OCI-LY3 (cell line): ENCODE results near the gene TCF12.

Experiments
- H2AFZ ChIP-seq: fragments of 200-600, 300-600 bp; shearing (Covaris generic); 2 replicates; pipeline ENCODE4 v1.6.0; 2014; ENCODE audit warnings: antibody characterized with exemption, low read depth, low read length
- H3K27ac ChIP-seq: fragments of 200-600, 300-600 bp; sonication (generic); 2 replicates; pipeline ENCODE4 v1.5.1; 2014; ENCODE audit warnings: mild to moderate bottlenecking, low read length, moderate library complexity, mixed read lengths
- H3K27me3 ChIP-seq: fragments of 200-600, 300-600 bp; sonication (generic); 2 replicates; pipeline ENCODE4 v1.6.1; 2014; ENCODE audit warnings: low read depth, low read length, mixed read lengths
- H3K36me3 ChIP-seq: fragments of 200-600, 300-600 bp; sonication (generic); replicated peaks from 2 replicates; pipeline ENCODE3; 2014; ENCODE audit warnings: low read depth, low read length, mixed read lengths
- H3K4me1 ChIP-seq: fragments of 300-600, 200-600 bp; sonication (generic); 2 replicates; pipeline ENCODE4 v1.6.1; 2014; ENCODE audit warnings: low read length, mixed read lengths
- H3K4me2 ChIP-seq: fragments of 200-600, 300-600 bp; sonication (generic); 2 replicates; pipeline ENCODE4 v1.6.1; 2014; ENCODE audit warnings: low read length, mixed read lengths
- H3K4me3 ChIP-seq: fragments of 300-600, 200-600 bp; sonication (generic); 2 replicates; pipeline ENCODE4 v1.5.1; 2014; ENCODE audit warnings: antibody characterized with exemption, mild to moderate bottlenecking, low read length, moderate library complexity
- H3K79me2 ChIP-seq: fragments of 300-600, 200-600 bp; shearing (Covaris generic); 2 replicates; pipeline ENCODE4 v1.6.1; 2014; ENCODE audit warnings: mild to moderate bottlenecking, low read length, mixed read lengths
- H3K9ac ChIP-seq: fragments of 300-600, 200-600 bp; shearing (Covaris generic); 2 replicates; pipeline ENCODE4 v1.6.0; 2014; ENCODE audit warnings: mild to moderate bottlenecking, low read length, moderate library complexity
- H3K9me3 ChIP-seq: fragments of 200-600, 300-600 bp; shearing (Covaris generic); 2 replicates; pipeline ENCODE4 v1.6.1; 2014; ENCODE audit warnings: low read length, mixed read lengths; ENCODE audit not compliant: insufficient read depth
- H4K20me1 ChIP-seq: fragments of 200-600, 300-600 bp; sonication (generic); 2 replicates; pipeline ENCODE4 v1.6.1; 2016; ENCODE audit warnings: low read length, mixed read lengths; ENCODE audit not compliant: insufficient read depth
- EZH2phosphoT487 ChIP-seq: fragments of 200-600 bp; shearing (Covaris generic); IDR thresholded peaks from 2 replicates; pipeline ENCODE4 v1.6.1; 2018; ENCODE audit warnings: antibody characterized with exemption, mixed run types, low read depth
- TF ChIP-seq, protein P1 (sequence below): fragments of 200-600, 300-600 bp; sonication (generic); IDR thresholded peaks from 2 replicates; pipeline ENCODE4 v1.5.1; 2014; ENCODE audit warnings: antibody characterized with exemption, low read length, low read depth

TCF12 gene

DNA sequence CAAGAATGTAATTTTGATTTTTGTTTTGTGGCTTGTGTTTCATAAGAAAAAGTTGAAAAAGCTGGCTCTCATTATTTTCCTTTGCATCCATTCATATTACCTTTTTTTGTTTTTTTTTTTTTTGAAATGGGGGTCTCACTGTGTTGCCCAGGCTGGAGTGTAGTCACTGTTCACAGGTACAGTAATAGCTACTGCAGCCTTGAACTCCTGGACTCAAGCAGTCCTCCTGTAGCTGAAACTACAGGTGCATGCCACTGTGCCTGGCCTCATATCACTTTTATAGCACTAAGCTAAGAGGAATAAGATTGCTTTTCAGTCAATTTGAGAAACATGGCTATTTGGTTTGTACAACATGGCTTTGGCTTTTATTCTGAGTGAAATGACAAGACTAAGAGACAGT lies 49.8 kb downstream of the TCF12 start:
- peaks cover 56% of the 10 kb centered on the region for H4K20me1 ChIP-seq
- no peak overlapping the region for H3K27ac ChIP-seq
- no peaks in the 10 kb centered on the region for H3K27me3 ChIP-seq
- no peaks in the 10 kb centered on the region for H3K36me3 ChIP-seq
- H3K79me2 ChIP-seq, result peaks cover 71% of the 10 kb centered on the region
- H3K9me3 ChIP-seq, result no peaks in the 10 kb centered on the region
- no peak overlapping the region for H3K9ac ChIP-seq
- no peak for TF ChIP-seq EZH2phosphoT487
- no peak overlapping the region for H3K4me2 ChIP-seq
- H3K4me1 ChIP-seq, result peaks cover 19% of the 10 kb centered on the region
- H2AFZ ChIP-seq, result no peak overlapping the region
- H3K4me3 ChIP-seq, result no peak overlapping the region

DNA sequence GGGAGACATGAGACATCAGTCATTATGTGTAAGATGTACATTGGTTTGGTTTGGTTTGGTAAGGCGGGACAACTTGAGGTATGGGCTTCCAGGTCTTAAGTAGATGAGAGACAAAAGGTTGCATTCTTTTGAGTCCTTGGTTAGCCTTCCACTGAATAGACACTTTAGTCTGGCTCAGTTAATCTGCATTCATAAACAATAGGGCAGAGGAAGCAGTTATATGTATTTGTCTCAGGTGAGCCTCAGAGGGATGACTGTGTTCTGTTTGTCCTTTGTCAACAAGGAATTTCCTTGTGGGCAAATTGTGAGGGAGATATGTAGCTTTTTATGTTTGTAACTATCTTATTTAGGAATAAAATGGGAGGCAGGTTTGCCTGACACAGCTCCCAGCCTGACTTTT lies 50.4 kb downstream of the TCF12 start:
- TF ChIP-seq, protein P1, sequence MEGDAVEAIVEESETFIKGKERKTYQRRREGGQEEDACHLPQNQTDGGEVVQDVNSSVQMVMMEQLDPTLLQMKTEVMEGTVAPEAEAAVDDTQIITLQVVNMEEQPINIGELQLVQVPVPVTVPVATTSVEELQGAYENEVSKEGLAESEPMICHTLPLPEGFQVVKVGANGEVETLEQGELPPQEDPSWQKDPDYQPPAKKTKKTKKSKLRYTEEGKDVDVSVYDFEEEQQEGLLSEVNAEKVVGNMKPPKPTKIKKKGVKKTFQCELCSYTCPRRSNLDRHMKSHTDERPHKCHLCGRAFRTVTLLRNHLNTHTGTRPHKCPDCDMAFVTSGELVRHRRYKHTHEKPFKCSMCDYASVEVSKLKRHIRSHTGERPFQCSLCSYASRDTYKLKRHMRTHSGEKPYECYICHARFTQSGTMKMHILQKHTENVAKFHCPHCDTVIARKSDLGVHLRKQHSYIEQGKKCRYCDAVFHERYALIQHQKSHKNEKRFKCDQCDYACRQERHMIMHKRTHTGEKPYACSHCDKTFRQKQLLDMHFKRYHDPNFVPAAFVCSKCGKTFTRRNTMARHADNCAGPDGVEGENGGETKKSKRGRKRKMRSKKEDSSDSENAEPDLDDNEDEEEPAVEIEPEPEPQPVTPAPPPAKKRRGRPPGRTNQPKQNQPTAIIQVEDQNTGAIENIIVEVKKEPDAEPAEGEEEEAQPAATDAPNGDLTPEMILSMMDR, result no peak
- no peak for TF ChIP-seq EZH2phosphoT487
- Histone ChIP-seq H3K27ac (no peak overlapping the region), H3K4me1 (peaks cover 19% of the 10 kb centered on the region), H3K9me3 (no peaks in the 10 kb centered on the region), H3K4me3 (no peak overlapping the region), H3K9ac (no peak overlapping the region), H3K79me2 (peaks cover 69% of the 10 kb centered on the region), H3K4me2 (no peak overlapping the region), H3K36me3 (no peaks in the 10 kb centered on the region), H4K20me1 (peaks cover 62% of the 10 kb centered on the region), H3K27me3 (no peaks in the 10 kb centered on the region), H2AFZ (no peak overlapping the region)

DNA sequence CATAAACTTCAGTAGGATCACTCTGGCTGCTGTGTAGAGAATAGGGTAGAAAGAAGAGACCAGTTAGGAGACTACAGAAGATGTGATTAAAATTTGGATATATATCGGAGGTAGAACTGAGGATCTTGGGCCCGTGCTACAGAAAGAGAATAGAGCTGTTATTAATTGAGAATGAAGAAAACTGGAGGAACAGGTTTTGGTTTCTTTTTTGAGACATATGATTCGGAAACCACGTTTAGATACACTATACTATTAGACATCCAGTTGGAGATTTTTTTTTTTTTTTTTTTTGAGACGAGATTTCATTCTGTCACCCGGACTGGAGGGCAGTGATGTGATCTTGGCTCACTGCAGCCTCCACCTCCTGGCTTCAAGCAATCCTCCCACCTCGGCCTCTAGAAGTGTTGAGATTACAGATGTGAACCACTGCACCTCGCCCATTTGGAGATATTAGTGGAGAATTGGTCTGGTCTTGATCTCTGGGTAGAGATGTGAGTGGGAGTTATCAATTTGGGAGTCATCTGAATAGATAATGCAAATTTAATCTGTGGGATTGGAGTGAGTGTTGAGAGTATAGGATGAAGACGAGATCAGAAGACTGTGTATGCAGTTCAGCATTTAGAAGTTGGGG lies 50.9 kb downstream of the TCF12 start:
- no peaks in the 10 kb centered on the region for H3K36me3 ChIP-seq
- peaks cover 62% of the 10 kb centered on the region for H4K20me1 ChIP-seq
- no peaks in the 10 kb centered on the region for H3K27me3 ChIP-seq
- no peak overlapping the region for H3K27ac ChIP-seq
- no peak overlapping the region for H2AFZ ChIP-seq
- H3K4me2 ChIP-seq, result no peak overlapping the region
- no peak for TF ChIP-seq EZH2phosphoT487
- TF ChIP-seq, protein P1, result no peak
- H3K9me3 ChIP-seq, result no peaks in the 10 kb centered on the region
- peaks cover 19% of the 10 kb centered on the region for H3K4me1 ChIP-seq
- H3K4me3 ChIP-seq, result no peak overlapping the region
- H3K79me2 ChIP-seq, result peaks cover 64% of the 10 kb centered on the region
- no peak overlapping the region for H3K9ac ChIP-seq

GRCh38 chr15:56971571-56971970 lies 53.1 kb downstream of the TCF12 start:
- Histone ChIP-seq H3K36me3 (no peaks in the 10 kb centered on the region), H3K9ac (no peak overlapping the region), H3K79me2 (peaks cover 47% of the 10 kb centered on the region), H3K9me3 (no peaks in the 10 kb centered on the region), H3K27me3 (no peaks in the 10 kb centered on the region), H3K27ac (no peak overlapping the region), H3K4me1 (peaks cover 14% of the 10 kb centered on the region), H3K4me3 (no peak overlapping the region), H4K20me1 (peaks cover 51% of the 10 kb centered on the region), H3K4me2 (no peak overlapping the region), H2AFZ (no peak overlapping the region)
- TF ChIP-seq EZH2phosphoT487, result no peak
- TF ChIP-seq, protein P1, result no peak
